Measurements from ENCODE around the gene LIPI.

DNA sequence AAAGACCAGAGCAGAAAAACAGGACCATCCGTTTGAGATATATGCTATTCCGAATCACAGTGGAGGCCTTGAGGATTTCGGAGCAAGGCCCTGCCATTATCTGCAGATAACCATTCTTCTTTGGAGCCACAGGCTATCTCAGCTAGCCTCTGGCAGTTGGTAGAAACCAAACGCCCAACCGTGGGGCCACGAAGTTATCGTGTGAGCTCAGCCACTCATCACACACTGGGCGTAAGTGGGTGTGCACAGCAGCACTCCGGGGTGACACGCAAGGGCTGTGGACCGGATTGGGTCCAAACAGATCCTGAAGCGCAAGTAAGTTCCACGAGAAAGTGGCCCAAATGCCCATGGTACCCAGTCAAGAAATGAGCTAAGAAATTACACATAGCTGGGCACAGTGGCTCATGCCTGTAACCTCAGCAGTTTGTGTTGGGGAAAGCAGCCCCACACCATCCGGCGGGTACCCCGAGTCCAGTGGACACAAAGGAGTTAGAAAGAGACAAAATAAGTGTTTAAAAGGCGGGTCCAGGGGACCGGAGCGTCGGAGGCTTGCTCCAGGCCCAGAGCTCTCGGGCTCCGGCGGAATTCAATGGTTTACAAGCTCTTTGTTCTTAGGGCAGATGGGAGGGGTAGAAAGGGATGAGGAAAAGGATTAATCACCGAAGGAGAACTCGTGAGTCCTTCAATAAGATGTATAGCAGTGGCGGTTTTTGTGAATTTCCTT, 130.6 kb downstream of the LIPI start:
- TF ChIP-seq, protein P1, sequence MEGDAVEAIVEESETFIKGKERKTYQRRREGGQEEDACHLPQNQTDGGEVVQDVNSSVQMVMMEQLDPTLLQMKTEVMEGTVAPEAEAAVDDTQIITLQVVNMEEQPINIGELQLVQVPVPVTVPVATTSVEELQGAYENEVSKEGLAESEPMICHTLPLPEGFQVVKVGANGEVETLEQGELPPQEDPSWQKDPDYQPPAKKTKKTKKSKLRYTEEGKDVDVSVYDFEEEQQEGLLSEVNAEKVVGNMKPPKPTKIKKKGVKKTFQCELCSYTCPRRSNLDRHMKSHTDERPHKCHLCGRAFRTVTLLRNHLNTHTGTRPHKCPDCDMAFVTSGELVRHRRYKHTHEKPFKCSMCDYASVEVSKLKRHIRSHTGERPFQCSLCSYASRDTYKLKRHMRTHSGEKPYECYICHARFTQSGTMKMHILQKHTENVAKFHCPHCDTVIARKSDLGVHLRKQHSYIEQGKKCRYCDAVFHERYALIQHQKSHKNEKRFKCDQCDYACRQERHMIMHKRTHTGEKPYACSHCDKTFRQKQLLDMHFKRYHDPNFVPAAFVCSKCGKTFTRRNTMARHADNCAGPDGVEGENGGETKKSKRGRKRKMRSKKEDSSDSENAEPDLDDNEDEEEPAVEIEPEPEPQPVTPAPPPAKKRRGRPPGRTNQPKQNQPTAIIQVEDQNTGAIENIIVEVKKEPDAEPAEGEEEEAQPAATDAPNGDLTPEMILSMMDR (IDR thresholded peaks at IDR 0.05; ENCODE audit: poor library complexity, severe bottlenecking), result no peak
- TF ChIP-seq EP300 (conservative IDR thresholded peaks at IDR 0.05; ENCODE audit: poor library complexity, severe bottlenecking) (no peak), TAF1 (IDR thresholded peaks at IDR 0.05; ENCODE audit: low read depth) (no peak), POLR2AphosphoS5 (IDR thresholded peaks at IDR 0.05) (no peak)
- TF ChIP-seq, protein P2, sequence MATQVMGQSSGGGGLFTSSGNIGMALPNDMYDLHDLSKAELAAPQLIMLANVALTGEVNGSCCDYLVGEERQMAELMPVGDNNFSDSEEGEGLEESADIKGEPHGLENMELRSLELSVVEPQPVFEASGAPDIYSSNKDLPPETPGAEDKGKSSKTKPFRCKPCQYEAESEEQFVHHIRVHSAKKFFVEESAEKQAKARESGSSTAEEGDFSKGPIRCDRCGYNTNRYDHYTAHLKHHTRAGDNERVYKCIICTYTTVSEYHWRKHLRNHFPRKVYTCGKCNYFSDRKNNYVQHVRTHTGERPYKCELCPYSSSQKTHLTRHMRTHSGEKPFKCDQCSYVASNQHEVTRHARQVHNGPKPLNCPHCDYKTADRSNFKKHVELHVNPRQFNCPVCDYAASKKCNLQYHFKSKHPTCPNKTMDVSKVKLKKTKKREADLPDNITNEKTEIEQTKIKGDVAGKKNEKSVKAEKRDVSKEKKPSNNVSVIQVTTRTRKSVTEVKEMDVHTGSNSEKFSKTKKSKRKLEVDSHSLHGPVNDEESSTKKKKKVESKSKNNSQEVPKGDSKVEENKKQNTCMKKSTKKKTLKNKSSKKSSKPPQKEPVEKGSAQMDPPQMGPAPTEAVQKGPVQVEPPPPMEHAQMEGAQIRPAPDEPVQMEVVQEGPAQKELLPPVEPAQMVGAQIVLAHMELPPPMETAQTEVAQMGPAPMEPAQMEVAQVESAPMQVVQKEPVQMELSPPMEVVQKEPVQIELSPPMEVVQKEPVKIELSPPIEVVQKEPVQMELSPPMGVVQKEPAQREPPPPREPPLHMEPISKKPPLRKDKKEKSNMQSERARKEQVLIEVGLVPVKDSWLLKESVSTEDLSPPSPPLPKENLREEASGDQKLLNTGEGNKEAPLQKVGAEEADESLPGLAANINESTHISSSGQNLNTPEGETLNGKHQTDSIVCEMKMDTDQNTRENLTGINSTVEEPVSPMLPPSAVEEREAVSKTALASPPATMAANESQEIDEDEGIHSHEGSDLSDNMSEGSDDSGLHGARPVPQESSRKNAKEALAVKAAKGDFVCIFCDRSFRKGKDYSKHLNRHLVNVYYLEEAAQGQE (IDR thresholded peaks at IDR 0.05; ENCODE audit: borderline replicate concordance), result no peak

Data from neural cell (in vitro differentiated cells).